Thyroid gland (tissue), 4 donors: ENCODE data around the gene TOPAZ1.

Experiments
- CTCF ChIP-seq, 6 experiments: fragments of 200-600 bp in 3 of 6; fragments of 450-650 bp in 3 of 6; sonication (generic) in 3 of 6; IDR thresholded peaks; one replicate each; pipeline ENCODE4 v1.5.1; 2016 to 2019; ENCODE audit warnings: antibody characterized with exemption in 6 of 6, mild to moderate bottlenecking in 2 of 6, inconsistent platforms in 1 of 6, moderate library complexity in 1 of 6
- POLR2A ChIP-seq, 2 donors: fragments of 450-650 bp; IDR thresholded peaks; one replicate each; pipeline ENCODE4 v1.6.1; 2017; ENCODE audit warnings: antibody characterized with exemption in 2 of 2, mild to moderate bottlenecking in 2 of 2, moderate library complexity in 1 of 2

DNA sequence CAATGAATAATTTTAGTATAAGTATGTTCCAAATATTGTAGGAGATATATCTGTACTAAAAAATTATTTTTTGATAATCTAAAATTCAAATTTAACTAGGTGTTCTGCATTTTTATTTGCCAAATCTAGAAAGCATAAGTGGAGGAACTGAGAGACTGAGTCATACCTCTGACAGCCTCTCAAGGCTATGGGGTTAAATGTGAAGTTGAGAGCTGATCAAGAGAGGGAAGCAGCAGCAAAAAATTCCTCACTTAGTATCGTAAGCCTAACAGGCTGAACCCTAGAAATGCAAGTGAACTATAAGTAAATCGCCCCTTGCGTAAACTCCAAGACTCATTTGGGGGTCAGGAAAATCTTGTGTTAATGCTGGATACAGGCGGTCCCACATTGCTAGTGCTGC is 12.8 kb upstream of the TOPAZ1 start:
- TF ChIP-seq POLR2A (IDR thresholded peaks at IDR 0.05) (no peak), CTCF (IDR thresholded peaks at IDR 0.05) (no peak)
